SIG-M5 (cell line): Measurements from ENCODE around the gene TMEM139.
"Not testable (repeated sequence)": the region's sequence is repeated elsewhere in the genome, so short reads cannot be mapped to it uniquely, and the experiment has no call there.

Experiments used
- DNase-seq: peaks from one replicate; lab custom pipeline; 2025; lab: John Stamatoyannopoulos, UW

TMEM139 gene

DNA sequence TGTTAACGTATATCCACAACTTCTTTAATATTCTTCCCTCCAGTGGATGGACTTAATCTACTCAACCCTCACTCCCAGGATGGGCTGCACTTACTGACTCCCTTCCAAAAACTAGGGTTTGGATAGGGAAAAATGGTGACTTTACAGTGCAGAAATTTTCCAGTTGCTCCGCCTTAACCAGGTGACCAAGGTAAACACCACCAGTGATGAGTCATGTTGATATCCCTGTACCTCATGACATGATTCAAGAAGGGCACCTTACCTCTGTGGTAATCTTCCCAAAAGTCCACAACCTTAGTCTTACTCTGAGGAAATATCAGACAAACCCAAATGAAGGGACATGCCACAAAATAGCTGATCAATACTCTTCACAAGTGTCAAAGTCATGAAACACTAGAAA, 25.0 kb upstream of the TMEM139 start:
- no peak for DNase-seq

DNA sequence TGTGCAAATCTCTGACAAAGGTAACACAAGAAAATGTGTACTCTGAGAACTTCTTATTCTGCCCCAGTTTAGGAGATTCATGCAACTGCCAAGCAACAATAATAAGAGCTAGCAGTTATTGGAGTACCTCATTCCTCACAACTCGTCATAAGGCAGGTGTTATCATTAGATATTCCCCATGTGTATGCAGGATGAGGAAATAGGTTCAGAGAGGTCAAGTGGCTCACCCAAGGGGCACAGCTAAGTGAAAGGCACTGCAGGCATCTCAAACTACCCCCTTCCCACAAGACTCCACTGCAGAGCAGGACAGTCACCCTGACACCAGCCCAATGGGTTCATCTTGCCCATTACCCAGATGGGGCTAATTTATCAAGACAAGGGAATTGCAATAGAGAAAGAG, 22.9 kb upstream of the TMEM139 start:
- DNase-seq, result no peak

DNA sequence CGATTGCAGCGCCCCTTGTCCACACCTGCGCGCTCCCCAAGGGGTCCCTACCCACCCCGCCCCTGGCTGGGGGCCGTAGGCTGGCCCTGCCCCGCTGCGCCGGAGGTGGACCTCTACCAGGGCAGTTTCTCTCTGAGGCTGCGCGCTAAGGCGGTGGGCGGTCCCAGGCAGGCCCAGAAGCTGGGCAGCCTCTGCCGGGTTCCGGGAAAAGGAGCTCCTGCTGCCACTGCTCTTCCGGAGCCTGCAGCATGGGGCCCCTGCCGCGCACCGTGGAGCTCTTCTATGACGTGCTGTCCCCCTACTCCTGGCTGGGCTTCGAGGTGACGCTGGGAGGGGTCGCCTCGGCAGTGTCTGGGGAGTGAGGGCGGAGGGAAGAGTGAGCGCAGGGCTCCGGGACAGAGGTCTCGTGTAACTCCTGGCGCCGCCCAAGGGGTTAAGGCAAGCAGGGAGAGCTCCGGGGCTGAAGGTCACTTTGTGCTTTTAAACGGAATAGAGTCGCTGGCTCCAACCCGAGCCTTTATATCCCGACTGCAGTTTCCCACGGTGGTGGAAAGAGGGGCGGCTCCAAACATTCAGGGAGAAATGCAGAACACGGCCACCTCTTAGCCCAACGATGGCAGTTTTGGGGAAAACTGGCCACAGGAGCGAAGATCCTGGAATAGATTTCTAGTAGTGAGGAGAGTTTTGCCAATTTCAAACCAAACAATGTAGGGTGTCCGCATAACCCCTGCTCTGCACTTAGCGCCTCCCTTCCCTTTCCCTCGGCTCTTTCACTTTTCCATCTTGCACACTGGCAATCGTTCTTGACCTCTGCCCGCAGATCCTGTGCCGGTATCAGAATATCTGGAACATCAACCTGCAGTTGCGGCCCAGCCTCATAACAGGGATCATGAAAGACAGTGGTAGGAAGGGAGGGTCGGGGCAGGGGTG, 21.2 kb upstream of the TMEM139 start, which contains the start of gene GSTK1:
GSTK1 (plus strand) TSS at position 176 of the 930 bp plus-strand sequence; CDS start at position 249, 73 bp downstream.
- no peak for DNase-seq

DNA sequence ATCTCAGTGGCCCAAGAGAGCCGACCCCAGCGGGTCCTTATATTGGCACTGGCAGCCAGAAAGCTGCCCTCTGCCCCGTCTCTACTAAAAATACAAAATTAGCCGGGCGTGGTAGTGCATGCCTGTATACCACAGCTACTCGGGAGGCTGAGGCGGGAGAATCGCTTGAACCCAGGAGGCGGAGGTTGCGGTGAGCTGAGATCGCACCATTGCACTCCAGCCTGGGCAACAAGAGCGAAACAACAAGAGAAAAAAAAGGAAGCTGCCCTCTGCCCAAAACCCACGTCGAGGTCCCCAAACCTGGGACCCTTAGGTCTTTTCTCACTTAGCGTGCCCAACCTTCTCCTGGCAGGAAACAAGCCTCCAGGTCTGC, 20.6 kb upstream of the TMEM139 start:
- not testable (repeated sequence) for DNase-seq

DNA sequence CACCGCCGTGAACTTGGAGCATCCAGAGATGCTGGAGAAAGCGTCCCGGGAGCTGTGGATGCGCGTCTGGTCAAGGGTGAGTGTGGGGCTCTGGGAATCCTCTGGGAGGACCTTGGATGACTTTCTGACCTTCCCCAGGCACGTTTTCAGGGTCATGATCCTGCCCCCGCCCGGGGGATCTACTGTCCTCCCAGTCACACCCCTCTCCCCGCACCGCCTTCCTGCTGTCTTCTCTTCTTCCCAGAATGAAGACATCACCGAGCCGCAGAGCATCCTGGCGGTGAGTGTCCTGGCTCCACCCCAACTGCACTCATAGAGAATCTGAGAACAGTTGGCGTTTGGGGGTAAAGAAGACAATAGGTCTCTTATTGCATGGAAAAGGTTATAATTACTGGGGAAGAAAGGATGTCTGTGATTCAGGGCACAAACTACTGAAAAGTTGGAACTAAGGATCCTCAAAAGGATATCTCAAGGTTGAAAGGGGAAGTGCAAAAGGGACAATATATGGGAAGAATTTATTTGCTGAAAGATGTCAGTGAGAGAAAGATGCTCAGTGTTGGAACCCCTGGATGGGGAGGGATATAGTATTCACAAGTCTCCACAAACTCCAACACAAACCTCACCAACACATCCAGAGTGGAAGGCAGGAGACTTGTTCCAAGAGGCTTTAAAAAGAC, 19.6 kb upstream of the TMEM139 start:
- no peak for DNase-seq

DNA sequence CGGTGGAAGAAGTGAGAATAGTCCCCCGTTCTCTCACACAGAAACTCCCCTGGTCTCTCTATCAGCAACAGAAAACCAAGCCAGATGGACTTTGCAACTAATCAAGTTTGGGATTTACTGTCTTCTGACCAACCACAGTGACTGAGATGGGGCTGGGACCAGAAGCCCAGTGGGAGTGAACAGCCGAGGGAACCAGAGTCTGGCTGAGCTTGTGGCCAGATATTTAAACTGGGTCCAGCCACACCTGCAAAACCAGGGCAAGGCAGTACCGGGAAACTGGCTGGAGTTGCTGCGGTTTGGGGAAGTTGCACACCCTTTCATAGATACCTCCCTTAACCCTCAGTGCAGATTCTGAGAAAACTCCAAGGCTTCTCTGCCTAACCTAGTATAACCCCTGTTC, 15.5 kb upstream of the TMEM139 start:
- DNase-seq, result no peak

DNA sequence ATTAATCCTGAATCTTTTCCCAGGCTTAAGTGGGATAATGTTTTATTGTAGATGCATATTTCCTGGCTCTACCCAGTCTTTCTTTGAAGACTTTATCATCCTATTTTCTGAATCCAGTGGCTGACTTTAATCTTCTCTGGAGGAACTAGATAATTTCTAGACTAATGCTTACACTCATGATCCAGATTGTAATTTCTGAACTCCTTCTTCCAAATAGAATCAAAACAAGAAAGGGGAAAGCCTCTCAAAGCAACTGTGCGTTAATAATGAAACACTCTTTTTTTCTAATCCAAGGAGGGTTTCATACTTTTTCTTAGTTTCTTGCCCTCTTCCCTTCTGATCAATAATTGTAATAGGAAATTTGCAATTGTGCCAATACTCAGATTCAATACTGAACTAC, 13.5 kb upstream of the TMEM139 start:
- no peak for DNase-seq

DNA sequence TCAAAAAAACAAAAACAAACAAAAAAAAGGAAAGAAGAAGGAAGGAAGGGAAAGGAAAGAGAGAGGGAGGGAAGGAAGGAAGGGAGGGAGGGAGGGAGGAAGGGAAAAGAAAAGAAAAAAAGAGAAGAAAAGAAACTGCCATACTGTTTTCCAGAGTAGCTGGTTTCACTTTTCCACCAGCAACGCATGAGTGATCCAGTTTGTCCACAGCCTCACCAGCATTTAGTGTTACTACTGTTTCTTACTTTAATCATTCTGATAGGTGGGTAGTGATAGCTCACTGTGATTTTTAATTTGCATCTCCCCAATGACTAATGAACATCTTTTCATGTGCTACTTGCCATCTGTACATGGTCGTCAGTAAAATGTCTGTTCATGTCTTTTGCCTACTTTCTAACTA, 11.9 kb upstream of the TMEM139 start:
- no peak for DNase-seq

DNA sequence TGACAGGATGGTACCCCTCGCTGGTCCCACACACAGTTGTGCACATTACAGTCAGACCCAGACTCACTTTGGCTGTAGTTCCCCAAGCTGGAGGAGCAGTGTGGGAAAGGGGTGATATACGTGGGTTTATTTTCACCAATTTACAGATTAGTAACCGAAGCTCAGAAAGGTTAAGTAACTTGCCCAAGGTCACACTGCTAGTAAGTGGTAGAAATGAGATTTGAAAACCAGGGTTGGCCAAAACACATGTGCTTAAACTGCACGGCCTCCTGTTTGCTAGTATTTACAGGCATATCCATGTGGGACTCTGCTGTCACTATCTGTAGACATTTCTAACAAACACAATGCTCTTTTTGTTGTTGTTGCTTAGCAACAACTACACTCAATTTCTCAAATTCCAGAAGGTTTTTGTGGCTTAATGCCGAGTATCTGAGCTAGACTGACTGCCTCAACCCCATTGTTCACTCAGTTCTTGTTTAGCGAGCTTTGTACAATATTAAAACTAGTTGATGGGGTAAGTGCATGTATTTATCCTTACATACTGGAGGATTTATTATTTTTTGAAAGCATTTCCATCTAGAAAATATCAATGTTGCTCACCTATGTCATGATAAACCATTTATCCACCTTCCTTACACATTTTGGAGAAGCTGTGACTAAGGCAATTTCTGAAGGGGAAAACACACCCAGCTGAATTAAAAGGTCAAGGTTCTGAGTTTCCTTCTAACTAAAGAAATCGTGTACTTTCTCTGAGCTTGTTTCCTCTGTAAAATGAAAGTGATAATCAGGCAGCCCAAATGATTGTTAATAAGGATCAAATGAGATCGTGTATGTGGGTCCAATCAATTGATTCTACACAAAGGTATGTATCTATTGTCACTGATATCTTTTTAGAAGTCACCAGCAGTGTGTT, 5.3 kb upstream of the TMEM139 start:
- no peak for DNase-seq

DNA sequence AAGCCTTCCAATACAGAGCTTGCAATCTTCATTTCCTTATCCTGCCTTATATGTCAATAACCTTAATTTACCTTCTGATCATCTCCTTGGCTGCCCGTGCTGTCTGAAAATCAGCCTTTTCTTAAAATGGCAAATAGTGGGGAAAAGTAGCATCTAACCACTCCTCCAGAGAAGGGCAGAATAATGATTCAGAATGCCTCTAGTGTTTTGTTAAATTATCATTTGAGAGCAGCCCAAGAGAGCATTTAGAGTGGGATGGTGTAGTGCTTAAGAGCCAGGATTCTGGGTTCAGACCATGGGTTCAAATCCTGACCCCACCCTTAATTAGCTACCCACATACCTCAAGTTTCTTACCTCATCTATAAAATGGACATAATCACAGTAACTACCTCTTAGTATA, 4.6 kb upstream of the TMEM139 start:
- no peak for DNase-seq

DNA sequence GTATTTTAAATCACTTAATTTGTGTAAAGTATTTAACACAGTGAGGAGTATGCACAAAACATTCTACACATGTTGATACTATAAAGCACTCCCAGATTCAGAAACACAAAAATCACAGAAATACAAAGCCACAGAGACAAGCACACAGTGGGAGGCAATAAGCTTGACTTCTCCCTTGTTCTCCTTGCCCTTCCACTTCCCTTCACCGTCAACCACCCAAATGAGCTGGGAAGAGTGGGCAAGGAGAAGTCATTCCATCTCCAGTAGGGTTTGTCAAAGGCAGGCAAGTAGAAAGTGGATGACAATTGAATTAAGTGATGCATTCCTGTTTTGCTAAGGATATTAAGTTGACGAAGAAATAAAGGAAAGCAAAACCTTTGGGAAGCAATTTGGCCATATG, 4.2 kb upstream of the TMEM139 start:
- DNase-seq, result no peak

DNA sequence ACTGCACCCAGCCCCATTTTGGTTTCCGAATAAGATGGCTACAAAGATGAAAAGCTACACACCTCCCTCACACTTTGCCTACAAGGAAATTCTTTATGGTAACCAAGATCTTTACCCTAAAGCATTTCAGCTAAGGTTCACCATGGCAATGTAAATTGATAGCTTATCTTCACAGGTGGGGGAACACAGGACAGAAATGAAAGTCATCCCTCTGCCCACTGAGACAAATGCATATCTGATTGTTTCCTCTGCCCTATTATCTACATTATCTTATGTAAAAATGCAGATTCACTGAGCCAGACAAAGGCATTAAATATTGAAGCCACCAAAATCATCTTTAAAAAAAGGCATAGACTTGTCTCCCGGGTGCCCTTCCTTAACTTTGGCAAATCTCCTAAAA, 3.2 kb upstream of the TMEM139 start:
- no peak for DNase-seq

DNA sequence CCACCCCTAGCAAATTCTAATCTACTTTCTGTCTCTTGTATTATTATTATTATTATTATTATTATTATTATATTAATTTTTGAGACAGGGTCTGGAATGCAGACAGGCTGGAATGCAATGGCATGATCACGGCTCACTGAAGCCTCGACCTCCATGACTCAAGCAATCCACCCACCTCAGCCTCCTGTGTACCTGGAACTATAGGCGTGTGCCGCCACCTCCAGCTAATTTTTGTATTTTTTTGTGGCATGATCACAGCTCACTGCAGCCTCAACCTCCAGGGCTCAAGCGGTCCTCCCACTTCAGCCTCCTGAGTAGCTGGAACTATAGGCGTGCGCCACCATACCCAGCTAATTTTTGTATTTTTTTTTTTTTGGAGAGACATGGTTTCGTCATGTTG, 2.6 kb upstream of the TMEM139 start:
- DNase-seq, result no peak

DNA sequence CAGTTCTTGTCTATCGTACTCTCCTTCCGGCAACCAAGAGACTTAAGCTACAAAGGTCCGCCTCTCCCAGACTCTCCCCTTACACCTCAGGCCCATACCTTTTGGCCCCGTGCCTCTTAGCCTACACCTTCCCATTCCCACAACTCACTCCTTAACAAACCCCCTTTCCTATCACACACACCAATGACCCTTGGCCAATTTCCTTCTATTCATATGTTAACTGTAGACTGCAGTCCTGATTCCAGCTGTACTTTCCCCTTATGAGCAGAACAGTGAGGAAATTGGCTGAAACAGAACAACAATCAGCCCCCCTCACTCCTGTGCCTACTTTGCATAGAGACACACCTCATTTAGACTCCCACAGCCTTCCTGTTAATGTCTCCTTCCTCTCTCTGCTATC, 1.4 kb upstream of the TMEM139 start:
- DNase-seq, result no peak

DNA sequence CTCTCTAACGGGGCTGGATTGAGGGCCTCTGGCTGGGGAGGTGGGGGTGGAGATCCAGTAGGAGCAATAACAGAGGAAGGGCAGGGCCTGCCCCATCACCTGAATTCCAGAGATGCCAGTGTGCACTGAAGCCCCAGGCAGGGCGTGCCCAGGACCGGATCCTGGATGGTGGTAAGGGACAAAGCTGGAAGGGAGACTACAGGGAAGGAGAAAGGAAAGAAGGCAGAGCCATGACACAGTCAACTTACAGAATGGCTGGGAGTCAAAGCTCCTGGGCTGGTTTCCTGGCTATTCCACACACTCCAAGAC, 666 bp downstream of the TMEM139 start:
- DNase-seq, result no peak

DNA sequence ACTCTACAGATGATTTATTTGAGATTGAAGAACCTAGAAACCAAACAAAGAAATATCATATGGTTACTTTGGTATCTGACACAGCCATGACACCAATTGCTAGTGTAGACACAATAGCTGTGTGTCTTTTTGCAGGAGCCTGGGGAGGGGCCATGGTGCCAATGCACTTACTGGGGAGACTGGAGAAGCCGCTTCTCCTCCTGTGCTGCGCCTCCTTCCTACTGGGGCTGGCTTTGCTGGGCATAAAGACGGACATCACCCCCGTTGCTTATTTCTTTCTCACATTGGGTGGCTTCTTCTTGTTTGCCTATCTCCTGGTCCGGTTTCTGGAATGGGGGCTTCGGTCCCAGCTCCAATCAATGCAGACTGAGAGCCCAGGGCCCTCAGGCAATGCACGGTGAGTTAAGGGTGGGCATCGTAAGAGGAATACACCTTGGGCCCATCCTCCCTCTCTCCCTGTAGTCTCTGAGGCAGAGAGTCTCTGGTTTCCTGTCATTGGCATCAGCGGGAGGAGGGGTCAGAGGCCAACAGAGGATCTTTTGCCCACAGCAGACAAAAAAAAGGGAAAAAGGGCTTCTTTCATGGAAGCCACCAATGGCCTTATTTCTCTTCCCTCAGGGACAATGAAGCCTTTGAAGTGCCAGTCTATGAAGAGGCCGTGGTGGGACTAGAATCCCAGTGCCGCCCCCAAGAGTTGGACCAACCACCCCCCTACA, 1.2 kb downstream of the TMEM139 start:
- no peak for DNase-seq

DNA sequence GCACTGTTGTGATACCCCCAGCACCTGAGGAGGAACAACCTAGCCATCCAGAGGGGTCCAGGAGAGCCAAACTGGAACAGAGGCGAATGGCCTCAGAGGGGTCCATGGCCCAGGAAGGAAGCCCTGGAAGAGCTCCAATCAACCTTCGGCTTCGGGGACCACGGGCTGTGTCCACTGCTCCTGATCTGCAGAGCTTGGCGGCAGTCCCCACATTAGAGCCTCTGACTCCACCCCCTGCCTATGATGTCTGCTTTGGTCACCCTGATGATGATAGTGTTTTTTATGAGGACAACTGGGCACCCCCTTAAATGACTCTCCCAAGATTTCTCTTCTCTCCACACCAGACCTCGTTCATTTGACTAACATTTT, 1.7 kb downstream of the TMEM139 start:
- DNase-seq, result no peak

DNA sequence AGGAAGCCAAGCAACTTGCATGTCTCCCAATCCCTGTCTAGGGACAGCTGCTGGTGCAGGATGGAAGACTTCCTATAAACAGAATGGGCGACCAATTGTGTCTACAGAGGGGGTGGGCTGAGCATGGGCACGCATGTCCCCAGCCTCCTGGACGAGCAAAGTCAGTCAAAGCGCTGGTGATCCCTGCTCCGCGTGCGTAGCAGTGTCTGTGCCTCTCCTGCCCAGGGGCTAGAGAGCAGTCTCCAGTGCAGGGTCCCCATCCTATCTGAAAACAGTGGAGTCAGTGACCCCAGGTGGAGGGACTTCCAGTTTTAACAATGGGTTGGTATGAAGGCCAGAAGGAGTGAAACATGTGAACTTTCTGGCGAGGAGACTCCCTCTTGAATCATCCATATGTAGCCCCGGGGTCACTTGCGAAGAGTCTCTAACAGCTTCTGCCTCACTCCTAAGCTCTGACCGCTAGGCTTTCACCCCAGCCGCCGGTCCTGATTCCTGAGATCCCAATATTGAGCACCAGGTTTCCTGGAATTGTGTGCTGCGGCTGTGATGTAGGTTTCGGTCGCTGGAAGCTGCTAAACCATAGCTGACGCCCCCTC, 2.7 kb downstream of the TMEM139 start:
- no peak for DNase-seq

DNA sequence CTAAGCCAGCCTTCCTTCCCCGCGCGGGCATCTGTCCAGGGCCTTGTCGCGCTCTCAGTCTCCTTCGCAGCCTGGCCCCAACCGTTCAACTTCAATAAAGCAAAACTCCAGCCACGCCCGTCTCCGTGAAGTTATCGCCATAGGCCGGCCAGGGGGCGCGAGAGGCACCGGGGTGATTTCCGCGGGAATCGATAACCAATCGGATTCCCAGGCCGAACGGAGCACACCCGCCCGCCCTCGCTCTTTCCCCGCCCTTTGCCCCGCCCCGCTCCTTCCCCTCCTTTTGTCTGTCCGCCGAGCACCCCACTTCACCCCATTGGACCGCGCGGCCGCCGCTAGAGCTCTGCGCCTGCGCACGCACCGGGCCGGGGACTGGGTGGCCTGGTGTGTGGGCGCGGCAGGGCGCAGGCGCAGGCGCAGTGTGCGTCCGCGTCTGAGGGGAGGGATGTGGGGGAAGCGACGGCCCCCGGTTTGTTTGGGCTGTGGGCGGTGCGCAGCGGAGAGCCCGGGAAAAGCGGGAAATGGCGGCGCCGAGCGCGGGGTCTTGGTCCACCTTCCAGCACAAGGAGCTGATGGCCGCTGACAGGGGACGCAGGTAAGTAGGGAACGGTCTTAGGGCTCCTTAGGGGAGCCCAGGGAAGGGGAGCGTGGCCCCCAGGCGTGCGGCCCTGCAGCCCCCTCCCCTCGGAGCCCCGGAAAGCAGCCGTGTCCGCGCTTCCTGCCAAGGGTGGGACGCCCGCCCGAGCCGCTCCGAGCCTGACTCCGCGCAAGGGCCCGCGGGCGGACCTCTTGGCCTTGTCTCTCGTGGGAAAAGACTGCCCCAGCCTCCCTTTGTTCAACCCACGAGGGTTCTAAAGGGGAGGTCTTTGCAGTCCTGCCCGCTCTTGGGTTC, 3.4 kb downstream of the TMEM139 start, which contains the start of gene CASP2:
CASP2 (plus strand) TSS at position 417 of the 892 bp plus-strand sequence; CDS start at position 522, 105 bp downstream.
- peak; percentile 55 for DNase-seq

DNA sequence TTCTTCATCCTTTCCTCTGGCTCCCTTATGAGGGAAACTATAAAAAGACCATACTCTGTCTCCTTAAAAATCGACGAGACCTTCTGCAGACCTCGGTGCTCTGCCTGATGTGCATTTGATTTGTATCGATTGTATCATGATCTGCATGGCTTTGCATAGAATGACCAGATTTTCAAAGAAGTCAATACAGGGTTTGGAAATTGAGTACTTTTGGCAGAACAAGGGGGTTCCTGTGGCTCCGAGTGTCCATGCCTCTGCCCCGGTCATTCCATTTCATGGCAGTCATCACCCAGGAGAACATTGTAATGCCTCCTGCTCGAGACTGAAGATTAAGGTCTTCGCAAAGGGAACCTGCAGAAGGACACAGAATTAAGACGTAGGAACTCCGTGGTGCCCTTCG, 4.1 kb downstream of the TMEM139 start:
- no peak for DNase-seq
